B cell (primary cell): Measurements from ENCODE around the gene SNX10. TPM values are rescaled to one million over a fixed set of nuclear protein-coding genes. Genes with fewer than 3 reads are reported as not detected.

Experiments
- ATAC-seq: fragments of 200-7000 bp; cut with Tn5 transposase; one replicate; pipeline ENCODE4 v1.10.0; 2021; ENCODE audit warnings: low read depth, mild to moderate bottlenecking, moderate number of reproducible peaks, moderate library complexity
- CTCF ChIA-PET: fragments of 350-600 bp; sonication (Branson Sonifier 250); formaldehyde crosslinking; loops from one replicate; lab custom pipeline; 2021; ENCODE audit warnings: antibody characterized with exemption, inconsistent platforms; lab: Charles Lee
- POLR2A ChIA-PET: fragments of 350-600 bp; sonication (Branson Sonifier 250); formaldehyde crosslinking; loops from one replicate; lab custom pipeline; 2021; ENCODE audit warnings: antibody characterized with exemption; lab: Charles Lee
- DNase-seq: peaks from one replicate; pipeline ENCODE4 v3.0.0; 2013
- H2AFZ ChIP-seq: 2 replicates; pipeline ENCODE4 v1.6.1; 2012; ENCODE audit warnings: mild to moderate bottlenecking, low read depth, low read length; ENCODE audit not compliant: insufficient read depth, poor library complexity, severe bottlenecking
- H3K27ac ChIP-seq, 2 donors: 1 replicate in 1 of 2; 2 replicates in 1 of 2; pipeline ENCODE4 v1.5.1; 2012 to 2013; ENCODE audit warnings: low read length in 2 of 2, mild to moderate bottlenecking in 2 of 2, moderate library complexity in 1 of 2
- H3K27me3 ChIP-seq, 4 experiments: fragments of 200-600 bp in 1 of 4; sonication (generic) in 1 of 4; replicated peaks in 1 of 4; 1 replicate in 2 of 4; 2 replicates in 2 of 4; pipeline versions ENCODE4 v1.6.1 to v1.7.0; 2013 to 2016; ENCODE audit warnings: low read length in 3 of 4, mild to moderate bottlenecking in 2 of 4, mixed read lengths in 1 of 4, moderate library complexity in 1 of 4; ENCODE audit not compliant: insufficient read depth in 4 of 4, control insufficient read depth in 3 of 4; ENCODE audit errors: control extremely low read depth in 1 of 4
- H3K36me3 ChIP-seq, 2 experiments: replicated peaks in 1 of 2; 1 replicate in 1 of 2; 2 replicates in 1 of 2; pipeline versions ENCODE4 v1.6.1 to v1.7.1; 2013; ENCODE audit warnings: low read length in 1 of 2; ENCODE audit not compliant: insufficient read depth in 2 of 2, control insufficient read depth in 1 of 2; ENCODE audit errors: control extremely low read depth in 1 of 2, extremely low read depth in 1 of 2
- H3K4me1 ChIP-seq, 2 donors: fragments of 200-600 bp in 1 of 2; sonication (generic) in 1 of 2; 1 replicate in 1 of 2; 2 replicates in 1 of 2; pipeline versions ENCODE4 v1.5.1 to v1.6.1; 2013 to 2017; ENCODE audit warnings: low read length in 2 of 2; ENCODE audit not compliant: control insufficient read depth in 2 of 2, insufficient read depth in 2 of 2
- H3K4me2 ChIP-seq: replicated peaks from 2 replicates; pipeline ENCODE3; 2012; ENCODE audit warnings: mild to moderate bottlenecking, low read depth, low read length; ENCODE audit not compliant: poor library complexity, severe bottlenecking
- H3K4me3 ChIP-seq, 5 experiments: fragments of 200-600 bp in 1 of 5; sonication (generic) in 1 of 5; 1 replicate in 3 of 5; 2 replicates in 2 of 5; pipeline versions ENCODE4 v1.5.1 to v1.7.0; 2011 to 2016; ENCODE audit warnings: low read length in 4 of 5, mild to moderate bottlenecking in 4 of 5, low read depth in 2 of 5, control low read depth in 1 of 5, moderate library complexity in 1 of 5; ENCODE audit not compliant: insufficient read depth in 1 of 5; ENCODE audit errors: control extremely low read depth in 1 of 5, extremely low read depth in 1 of 5
- H3K79me2 ChIP-seq: fragments of 200-600 bp; sonication (generic); one replicate; pipeline ENCODE4 v1.6.0; 2016; ENCODE audit warnings: low read length; ENCODE audit not compliant: control insufficient read depth, insufficient read depth
- H3K9ac ChIP-seq: fragments of 200-600 bp; sonication (generic); 2 replicates; pipeline ENCODE4 v1.6.1; 2017; ENCODE audit warnings: mild to moderate bottlenecking, low read length, moderate library complexity
- H3K9me3 ChIP-seq, 3 donors: one replicate each; pipeline versions ENCODE4 v1.6.1 to v1.7.1; 2013; ENCODE audit warnings: low read length in 2 of 3; ENCODE audit not compliant: control insufficient read depth in 2 of 3, insufficient read depth in 1 of 3; ENCODE audit errors: control extremely low read depth in 1 of 3
- H4K20me1 ChIP-seq: 2 replicates; pipeline ENCODE4 v1.6.0; 2012; ENCODE audit warnings: mild to moderate bottlenecking, low read length; ENCODE audit not compliant: insufficient read depth, control insufficient read depth, poor library complexity, severe bottlenecking
- H3K27ac Mint-ChIP-seq: one replicate; pipeline ENCODE4 v1.8.0; 2021; ENCODE audit warnings: mixed read lengths
- H3K27me3 Mint-ChIP-seq: one replicate; pipeline ENCODE4 v1.8.0; 2021; ENCODE audit warnings: mixed read lengths
- H3K4me1 Mint-ChIP-seq: one replicate; pipeline ENCODE4 v1.8.0; 2021; ENCODE audit warnings: mixed read lengths
- H3K4me3 Mint-ChIP-seq: one replicate; pipeline ENCODE4 v1.8.0; 2021; ENCODE audit warnings: mixed read lengths
- H3K9me3 Mint-ChIP-seq: one replicate; pipeline ENCODE4 v1.8.0; 2022; ENCODE audit warnings: mixed read lengths; ENCODE audit not compliant: insufficient read depth
- EZH2 ChIP-seq: IDR thresholded peaks from 2 replicates; pipeline ENCODE4 v1.6.1; 2012; ENCODE audit warnings: borderline replicate concordance, low read depth, mild to moderate bottlenecking, moderate library complexity, low read length; ENCODE audit not compliant: insufficient read depth, poor library complexity, severe bottlenecking
- WGBS: methylation state at CpG from one replicate; pipeline ENCODE4 v1.1.5; 2013; ENCODE audit warnings: missing lambda C conversion rate; ENCODE audit not compliant: insufficient coverage; 5-methylcytosine and 5-hydroxymethylcytosine counted together
- intact Hi-C: fragments of 100-400 bp; cut with micrococcal nuclease; formaldehyde crosslinking; loops from one replicate; pipeline ENCODE4 v1.10.0; 2022
- polyA plus RNA-seq: library from polyadenylated mRNA; depleted of rRNA; stranded (reverse); fragments of >200 nt; gene quantifications from 2 replicates; pipeline ENCODE4 v1.2.3, GENCODE V29; 2012
- total RNA-seq, 2 donors: library from RNA; stranded (reverse); fragments of 120-200 nt in 1 of 2; gene quantifications; 1 replicate in 1 of 2; 2 replicates in 1 of 2; pipeline versions ENCODE4 v1.2.3 to v1.2.4, GENCODE V29; 2013 to 2022
- TF ChIP-seq, protein P1 (sequence below): fragments of 200-600 bp; IDR thresholded peaks from one replicate; pipeline ENCODE4 v1.8.0; 2022; ENCODE audit warnings: antibody characterized with exemption, mild to moderate bottlenecking

Gene SNX10
- total and polyA plus RNA-seq, 2 donors (not counting 1 experiment from before 2014, with no cell fraction given) = 26.5 to 29.2 TPM

DNA sequence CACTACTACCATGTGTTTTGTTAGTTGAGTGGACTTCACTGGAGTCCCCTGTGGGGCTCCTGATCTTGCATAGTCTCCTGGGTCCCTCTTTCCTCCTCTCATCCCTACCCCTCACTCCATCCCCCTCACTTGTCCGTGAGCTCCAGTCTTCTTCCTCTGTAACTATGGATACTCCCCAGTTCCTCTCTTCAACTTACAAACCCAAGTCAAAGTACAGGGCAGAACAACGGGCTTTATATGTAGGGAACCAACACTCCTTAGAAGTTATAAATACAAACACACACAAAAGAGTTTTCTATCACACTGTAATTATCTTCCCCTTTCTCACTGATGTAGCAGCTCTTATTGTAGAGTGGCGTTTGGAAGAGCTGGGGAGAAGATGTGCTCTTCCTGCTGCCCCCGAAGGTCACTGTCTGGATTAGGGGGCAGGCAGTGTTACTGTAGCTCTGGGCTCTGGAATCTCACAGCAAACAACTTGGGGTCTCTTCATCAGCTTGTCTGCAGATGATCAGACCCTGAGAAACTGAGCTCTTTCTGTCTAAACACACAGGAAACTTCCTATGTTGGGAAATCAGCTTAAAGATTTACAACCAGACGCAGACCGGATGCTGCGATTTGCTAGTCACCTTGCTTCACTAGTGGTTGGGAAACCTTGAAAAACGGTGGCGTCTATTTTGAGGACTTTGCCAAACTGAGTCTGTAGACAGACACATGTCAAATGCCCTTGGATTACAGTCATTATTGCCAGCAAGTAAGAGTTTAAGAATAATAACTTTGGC, 13.6 kb downstream of the SNX10 start:
- CTCF ChIA-PET = interaction anchor here (0.6 to 3.2 kb wide), 9 partner anchors 10 to 856 kb away, joined by 3 to 14 read pairs (median 4); partner anchors contain the start of gene SNX10
- DNase-seq (peak; percentile 47), ATAC-seq (peak; percentile 31)
- peak overlapping the region; percentile 60 for H3K4me2 ChIP-seq
- peaks cover 9 to 62% of the 10 kb centered on the region in 2 experiments for H3K36me3 ChIP-seq
- Mint-ChIP-seq H3K4me1 (peaks cover 62% of the 10 kb centered on the region), H3K4me3 (peak overlapping the region; percentile 53), H3K27ac (peak overlapping the region; percentile 81), H3K27me3 (no peaks in the 10 kb centered on the region), H3K9me3 (no peaks in the 10 kb centered on the region)
- peak overlapping the region; percentile 69 to 86 for H3K27ac ChIP-seq
- H3K9ac ChIP-seq = peak overlapping the region; percentile 28
- H3K27me3 ChIP-seq = no peaks in the 10 kb centered on the region
- no peaks in the 10 kb centered on the region for H3K9me3 ChIP-seq
- intact Hi-C loops = loop anchor here (1.0 kb wide), 1 partner anchor 9 kb away; no protein-coding TSS in a partner anchor
- H3K79me2 ChIP-seq = peaks cover 98% of the 10 kb centered on the region
- WGBS = 30% methylated on average over 5 of the region's 9 CpGs
- peaks cover 19% of the 10 kb centered on the region for H4K20me1 ChIP-seq
- POLR2A ChIA-PET = interaction anchor here (0.5 to 0.6 kb wide), 3 partner anchors 22 to 27 kb away, joined by 3 to 6 read pairs (median 5); no protein-coding TSS in a partner anchor
- peak overlapping the region in 3 of 5 experiments; percentile 3 to 15 (median 6) for H3K4me3 ChIP-seq
- TF ChIP-seq, protein P1, sequence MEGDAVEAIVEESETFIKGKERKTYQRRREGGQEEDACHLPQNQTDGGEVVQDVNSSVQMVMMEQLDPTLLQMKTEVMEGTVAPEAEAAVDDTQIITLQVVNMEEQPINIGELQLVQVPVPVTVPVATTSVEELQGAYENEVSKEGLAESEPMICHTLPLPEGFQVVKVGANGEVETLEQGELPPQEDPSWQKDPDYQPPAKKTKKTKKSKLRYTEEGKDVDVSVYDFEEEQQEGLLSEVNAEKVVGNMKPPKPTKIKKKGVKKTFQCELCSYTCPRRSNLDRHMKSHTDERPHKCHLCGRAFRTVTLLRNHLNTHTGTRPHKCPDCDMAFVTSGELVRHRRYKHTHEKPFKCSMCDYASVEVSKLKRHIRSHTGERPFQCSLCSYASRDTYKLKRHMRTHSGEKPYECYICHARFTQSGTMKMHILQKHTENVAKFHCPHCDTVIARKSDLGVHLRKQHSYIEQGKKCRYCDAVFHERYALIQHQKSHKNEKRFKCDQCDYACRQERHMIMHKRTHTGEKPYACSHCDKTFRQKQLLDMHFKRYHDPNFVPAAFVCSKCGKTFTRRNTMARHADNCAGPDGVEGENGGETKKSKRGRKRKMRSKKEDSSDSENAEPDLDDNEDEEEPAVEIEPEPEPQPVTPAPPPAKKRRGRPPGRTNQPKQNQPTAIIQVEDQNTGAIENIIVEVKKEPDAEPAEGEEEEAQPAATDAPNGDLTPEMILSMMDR = no peak
- no peak for TF ChIP-seq EZH2
- peak overlapping the region; percentile 47 for H2AFZ ChIP-seq
- peaks cover 17 to 43% of the 10 kb centered on the region in 2 donors for H3K4me1 ChIP-seq
